ENCODE results near the gene G6PC3.

Gene G6PC3

DNA sequence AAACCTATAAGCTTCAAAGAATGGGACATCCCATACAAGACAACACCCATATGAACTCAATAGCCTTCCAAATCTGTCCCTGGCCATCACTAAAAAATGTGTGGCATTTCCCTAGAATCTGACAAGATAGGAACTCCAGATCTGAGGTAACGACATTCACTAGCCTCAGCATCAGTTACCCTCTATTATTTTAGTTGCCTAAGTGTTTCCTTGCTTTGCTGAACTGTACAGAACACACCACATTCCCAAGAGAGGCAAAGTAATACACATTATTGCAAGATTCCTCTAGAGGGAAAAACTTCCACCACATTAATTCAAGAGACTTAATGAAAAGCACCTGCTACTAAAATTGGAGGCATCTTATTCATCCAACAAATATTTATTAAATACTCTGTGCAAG, 9.1 kb upstream of the G6PC3 start:
- no peak for DNase-seq

DNA sequence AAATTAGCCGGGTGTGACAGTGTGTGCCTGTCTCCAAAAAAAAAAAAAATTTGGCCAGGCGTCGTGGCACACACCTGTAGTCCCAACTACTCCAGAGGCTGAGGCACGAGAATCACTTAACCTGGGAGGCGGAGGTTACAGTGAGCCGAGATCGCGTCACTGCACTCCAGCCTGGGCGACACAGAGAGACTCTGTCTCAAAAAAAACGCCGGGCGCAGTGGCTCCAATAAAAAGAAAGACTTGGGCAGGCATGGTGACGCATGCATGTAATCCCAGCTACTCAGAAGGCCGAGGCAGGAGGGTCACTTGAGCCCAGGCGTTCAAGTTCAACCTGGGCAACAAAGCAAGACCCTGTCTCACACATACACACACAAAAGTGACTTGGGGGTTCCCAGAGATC, 7.7 kb upstream of the G6PC3 start:
- DNase-seq, result no peak

DNA sequence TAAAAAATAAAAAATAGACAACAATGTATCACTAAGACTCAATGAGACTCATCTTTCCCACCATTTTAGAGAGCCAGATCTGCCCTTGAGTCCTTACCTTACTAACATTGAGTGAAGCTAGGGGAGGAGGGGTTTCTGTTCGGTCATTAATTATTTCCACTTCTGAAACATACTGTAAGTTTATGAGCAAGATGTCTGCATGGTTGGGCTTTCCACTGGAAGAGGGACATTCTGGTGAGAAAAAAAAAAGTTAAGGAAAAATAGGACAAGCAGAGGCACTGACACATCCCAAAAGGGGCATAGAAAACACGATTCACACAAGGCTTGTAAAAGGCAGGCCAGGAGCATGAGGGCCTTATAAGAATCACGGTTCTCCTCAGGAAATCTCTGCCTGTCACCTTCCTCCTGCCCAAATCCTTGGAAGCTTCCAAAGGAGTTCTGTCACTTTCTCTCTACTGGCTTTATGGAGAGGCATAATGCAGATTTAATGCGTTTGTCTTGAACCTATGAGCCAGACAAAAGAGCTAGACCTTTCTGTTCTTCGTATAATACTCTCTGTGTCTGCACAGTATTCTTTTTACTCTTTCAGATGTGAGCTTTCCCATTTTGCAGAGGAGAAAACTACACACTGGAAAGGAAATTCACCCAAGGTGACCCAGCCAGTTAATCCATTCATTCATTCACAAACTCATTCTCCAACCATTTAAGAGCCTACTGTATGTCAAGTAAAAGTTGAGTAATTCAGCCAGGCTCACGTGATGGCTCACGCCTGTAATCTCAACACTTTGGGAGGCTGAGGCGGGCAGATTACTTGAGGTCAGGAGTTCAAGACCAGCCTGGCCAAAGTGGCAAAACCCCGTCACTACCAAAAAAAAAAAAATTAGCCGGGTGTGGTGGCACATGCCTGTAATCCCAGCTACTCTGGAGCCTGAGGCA, 6.6 kb upstream of the G6PC3 start:
- no peak for DNase-seq

GRCh38 chr17:44065668-44066203, 4.8 kb upstream of the G6PC3 start:
- no peak for DNase-seq

DNA sequence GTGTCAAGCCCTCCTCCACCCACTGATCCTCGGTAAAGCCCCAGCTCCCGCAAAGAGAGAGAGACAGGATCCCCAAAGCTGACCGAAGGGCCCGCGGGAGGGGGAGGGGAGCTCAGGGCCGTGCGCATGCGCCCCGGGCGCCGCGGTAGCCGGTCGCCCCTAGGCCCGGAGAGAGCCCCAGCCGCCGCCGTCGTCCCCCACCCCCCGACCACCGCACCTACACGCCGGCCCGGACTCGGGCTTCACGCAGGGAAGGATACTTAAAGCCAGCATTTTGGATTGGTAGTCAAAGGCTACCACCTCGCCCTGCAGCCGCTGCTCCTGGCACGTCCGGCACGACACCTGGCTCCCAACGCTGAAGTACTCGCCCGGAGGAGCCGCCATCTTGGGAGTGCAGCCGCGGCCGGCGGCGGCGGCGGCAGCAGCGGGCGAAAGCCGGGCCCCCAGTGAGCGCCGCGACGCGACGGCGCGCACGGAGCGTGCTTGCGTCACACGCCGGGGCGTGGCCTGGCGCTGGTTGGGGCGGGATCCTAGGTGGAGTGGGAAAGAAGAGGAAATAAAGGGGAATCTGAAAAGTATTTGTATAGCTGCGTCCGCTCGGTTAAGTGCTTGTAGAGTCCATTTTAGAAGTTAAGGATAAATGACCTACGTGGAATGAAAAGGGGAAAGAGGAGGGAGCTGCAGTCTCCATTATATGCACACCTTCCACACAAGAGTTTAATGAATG, 4.2 kb upstream of the G6PC3 start, which contains the start of gene LSM12:
LSM12 (minus strand) TSS at position 468 of the 727 bp plus-strand sequence; CDS start at position 384, 84 bp downstream.
- DNase-seq, result no peak

GRCh38 chr17:44067545-44067940, 3.0 kb upstream of the G6PC3 start:
- DNase-seq, result no peak

GRCh38 chr17:44069974-44070454, 521 bp upstream of the G6PC3 start:
- no peak for DNase-seq

GRCh38 chr17:44071198-44071520, 624 bp downstream of the G6PC3 start:
- no peak for DNase-seq

- DNase-seq, result no peak
Observed at GRCh38 chr17:44071772-44072171, 1.2 kb downstream of the G6PC3 start.

- DNase-seq, result no peak
Observed at GRCh38 chr17:44074231-44074910, 3.8 kb downstream of the G6PC3 start.

- no peak for DNase-seq
Observed at GRCh38 chr17:44074911-44075285, 4.4 kb downstream of the G6PC3 start.

GRCh38 chr17:44075598-44076293, 5.2 kb downstream of the G6PC3 start:
- DNase-seq, result no peak

- no peak for DNase-seq
Observed at GRCh38 chr17:44076716-44077594, 6.4 kb downstream of the G6PC3 start.

- no peak for DNase-seq
Observed at GRCh38 chr17:44077595-44077909, 7.0 kb downstream of the G6PC3 start.

DNA sequence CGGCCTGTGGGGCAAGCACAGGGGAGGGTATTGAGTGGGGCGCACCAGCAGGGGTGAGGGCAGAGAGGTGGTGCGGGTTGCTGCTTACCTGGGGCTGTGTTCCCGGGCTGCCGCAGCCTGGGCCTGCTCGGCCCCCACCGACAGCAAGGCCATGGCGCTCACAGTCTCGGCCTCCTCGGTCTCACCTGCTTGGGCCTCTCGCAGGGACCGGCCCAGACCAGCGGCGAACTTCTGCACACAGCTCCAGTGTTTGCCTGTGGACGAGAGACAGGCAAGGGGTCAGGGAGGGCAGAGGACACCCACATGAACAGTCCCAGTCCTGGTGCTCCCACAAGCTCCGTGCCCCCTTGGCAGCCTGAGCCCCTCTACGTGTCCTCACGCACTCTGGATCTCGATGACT, 7.9 kb downstream of the G6PC3 start:
- no peak for DNase-seq

GRCh38 chr17:44079877-44080821, 9.6 kb downstream of the G6PC3 start:
- no peak for DNase-seq

- no peak for DNase-seq
Observed at GRCh38 chr17:44081681-44082080, 11.1 kb downstream of the G6PC3 start.

DNA sequence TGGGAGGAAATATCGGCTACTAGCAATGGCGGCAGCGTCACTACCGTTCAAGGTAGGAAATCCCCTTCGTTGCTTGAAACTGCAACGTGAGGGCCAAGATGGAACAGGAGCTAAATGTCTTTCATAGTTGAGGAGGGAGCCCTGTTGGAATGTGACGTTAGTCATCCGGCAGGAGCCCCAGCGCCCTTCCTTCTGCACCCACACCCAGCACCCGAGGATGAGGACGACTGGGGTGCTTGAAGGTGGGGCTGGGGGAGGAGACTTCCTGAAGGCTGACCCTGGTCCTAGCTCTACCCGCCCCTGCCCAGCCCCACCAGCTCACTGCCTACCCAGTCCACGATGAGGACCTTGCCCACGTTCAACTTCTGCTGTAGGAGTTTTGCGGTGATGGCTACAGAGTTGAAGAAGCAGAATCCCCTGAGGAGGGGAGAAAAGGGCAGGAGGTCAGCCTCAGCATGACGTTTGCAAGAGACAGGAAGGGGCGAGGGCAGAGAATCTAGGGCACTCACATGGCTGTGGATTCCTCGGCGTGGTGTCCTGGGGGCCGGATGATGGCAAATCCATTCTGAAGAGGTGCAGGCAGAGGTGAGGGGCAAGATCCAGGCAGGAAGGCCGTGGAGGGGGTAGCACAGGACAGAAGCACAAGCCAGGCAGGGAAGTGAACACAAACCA, 11.9 kb downstream of the G6PC3 start:
- no peak for DNase-seq

DNA sequence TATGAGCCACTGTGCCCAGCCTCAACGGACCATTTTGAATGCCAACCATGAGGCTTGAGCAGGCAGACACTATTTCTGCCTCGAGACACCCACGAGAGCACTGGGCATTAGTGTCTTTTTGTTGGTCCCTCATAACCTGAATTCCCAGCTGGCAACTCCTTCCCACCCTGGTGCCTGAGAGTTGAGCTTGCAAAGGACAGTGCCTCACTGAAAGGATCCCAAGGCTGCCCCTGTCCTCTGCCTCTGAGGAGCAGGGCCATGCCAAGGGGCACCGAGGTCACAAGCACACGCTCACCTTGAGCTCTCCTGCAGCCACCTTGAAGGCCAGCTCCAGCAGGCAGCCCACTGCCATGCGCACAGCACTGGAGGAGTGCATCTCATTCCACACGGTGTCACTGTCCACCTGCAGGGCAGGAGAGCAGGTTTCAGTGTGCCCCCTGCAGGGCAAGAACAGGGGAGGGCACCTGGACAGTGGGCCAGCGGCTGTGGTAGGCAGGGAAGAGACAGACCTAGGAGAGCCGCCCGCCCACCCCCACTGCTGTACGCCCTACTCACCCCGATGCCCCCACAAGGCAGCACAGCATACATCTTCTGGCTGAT, 12.8 kb downstream of the G6PC3 start:
- DNase-seq, result no peak
